ENCODE results near the gene ZDHHC20. TPM values are rescaled to one million over a fixed set of nuclear protein-coding genes. Genes with fewer than 3 reads are reported as not detected.

ZDHHC20 gene
- total and polyA plus RNA-seq, 5 donors: 9.8 to 30.1 (median 25.1) TPM

DNA sequence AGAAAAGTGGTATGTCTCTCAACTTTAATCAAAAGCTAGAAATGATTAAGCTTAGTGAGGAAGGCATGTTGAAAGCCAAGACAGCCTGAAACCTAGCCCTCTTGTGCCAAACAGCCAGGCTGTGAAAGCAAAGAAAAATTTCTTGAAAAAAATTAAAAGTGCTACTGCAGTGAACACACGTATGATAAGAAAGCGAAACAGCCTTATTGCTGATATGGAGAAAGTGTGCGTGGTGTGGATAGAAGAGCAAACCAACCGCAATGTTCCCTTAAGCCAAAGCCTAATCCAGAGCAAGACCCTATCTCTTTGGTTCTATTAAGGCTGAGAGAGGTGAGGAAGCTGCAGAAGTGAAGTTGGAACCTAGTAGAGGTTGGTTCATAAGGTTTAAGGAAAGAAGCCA is 96.4 kb downstream of the ZDHHC20 start:
- WGBS: 86% methylated on average over 4 of the region's 4 CpGs
- Histone ChIP-seq H3K4me3 (ENCODE audit: low read length) (no peak overlapping the region), H3K27ac (ENCODE audit: low read length) (no peak overlapping the region), H3K9me3 (ENCODE audit: control insufficient read depth, low read length) (no peaks in the 10 kb centered on the region), H3K27me3 (ENCODE audit: control insufficient read depth, insufficient read depth) (no peaks in the 10 kb centered on the region), H3K4me1 (ENCODE audit: control insufficient read depth, insufficient read depth, low read length) (no peaks in the 10 kb centered on the region)
- DNase-seq (no peak), ATAC-seq (no peak)
- intact Hi-C loops (cut with DNase I): no loop called here

- H3K27me3 ChIP-seq (ENCODE audit: control insufficient read depth, insufficient read depth): no peaks in the 10 kb centered on the region
- no peak for ATAC-seq
- DNase-seq: no peak
Measured at GRCh38 chr13:21361706-21362105, 97.4 kb downstream of the ZDHHC20 start.

DNA sequence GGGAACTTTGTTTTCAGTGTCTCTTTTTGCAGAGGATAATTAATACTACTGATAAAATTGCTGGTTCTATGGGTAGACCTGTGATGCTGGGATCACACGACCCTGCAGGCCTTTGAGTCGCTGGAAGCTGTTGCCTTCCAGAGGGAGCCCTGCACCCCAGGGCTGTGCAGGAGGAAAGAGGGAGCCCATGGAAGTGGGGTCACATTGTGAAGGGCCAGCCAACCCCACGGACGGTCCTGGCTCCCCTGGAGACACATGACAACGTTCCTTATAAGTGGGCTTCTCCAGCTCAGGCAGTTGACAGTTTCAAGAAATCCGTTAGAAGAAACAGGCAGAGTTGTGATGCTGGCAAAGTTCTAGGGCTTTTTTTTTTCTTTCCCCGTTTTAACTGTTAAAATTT is 98.0 kb downstream of the ZDHHC20 start:
- WGBS: 80% methylated on average over 7 of the region's 7 CpGs
- no peak for ATAC-seq

More at GRCh38 chr13:21361706-21362105, 97.4 kb downstream of the ZDHHC20 start:
- intact Hi-C loops (cut with DNase I): no loop called here
- Histone ChIP-seq H3K4me3 (ENCODE audit: low read length) (no peak overlapping the region), H3K27ac (ENCODE audit: low read length) (no peak overlapping the region), H3K4me1 (ENCODE audit: control insufficient read depth, insufficient read depth, low read length) (no peaks in the 10 kb centered on the region), H3K9me3 (ENCODE audit: control insufficient read depth, low read length) (no peaks in the 10 kb centered on the region)
- WGBS: 85% methylated on average over 3 of the region's 3 CpGs

GRCh38 chr13:21360463-21360862 is 98.6 kb downstream of the ZDHHC20 start:
- Histone ChIP-seq H3K27me3 (ENCODE audit: control insufficient read depth, insufficient read depth) (no peaks in the 10 kb centered on the region), H3K4me1 (ENCODE audit: control insufficient read depth, insufficient read depth, low read length) (no peaks in the 10 kb centered on the region), H3K27ac (ENCODE audit: low read length) (no peak overlapping the region), H3K4me3 (ENCODE audit: low read length) (no peak overlapping the region), H3K9me3 (ENCODE audit: control insufficient read depth, low read length) (no peaks in the 10 kb centered on the region)
- DNase-seq (no peak), ATAC-seq (no peak)
- intact Hi-C loops (cut with DNase I): no loop called here
- WGBS: 95% methylated on average over 4 of the region's 4 CpGs

More for the DNA sequence above, 98.0 kb downstream of the ZDHHC20 start:
- no peak for DNase-seq
- Histone ChIP-seq H3K9me3 (ENCODE audit: control insufficient read depth, low read length) (no peaks in the 10 kb centered on the region), H3K27ac (ENCODE audit: low read length) (no peak overlapping the region), H3K4me3 (ENCODE audit: low read length) (no peak overlapping the region), H3K4me1 (ENCODE audit: control insufficient read depth, insufficient read depth, low read length) (no peaks in the 10 kb centered on the region), H3K27me3 (ENCODE audit: control insufficient read depth, insufficient read depth) (no peaks in the 10 kb centered on the region)
- intact Hi-C loops (cut with DNase I): no loop called here

DNA sequence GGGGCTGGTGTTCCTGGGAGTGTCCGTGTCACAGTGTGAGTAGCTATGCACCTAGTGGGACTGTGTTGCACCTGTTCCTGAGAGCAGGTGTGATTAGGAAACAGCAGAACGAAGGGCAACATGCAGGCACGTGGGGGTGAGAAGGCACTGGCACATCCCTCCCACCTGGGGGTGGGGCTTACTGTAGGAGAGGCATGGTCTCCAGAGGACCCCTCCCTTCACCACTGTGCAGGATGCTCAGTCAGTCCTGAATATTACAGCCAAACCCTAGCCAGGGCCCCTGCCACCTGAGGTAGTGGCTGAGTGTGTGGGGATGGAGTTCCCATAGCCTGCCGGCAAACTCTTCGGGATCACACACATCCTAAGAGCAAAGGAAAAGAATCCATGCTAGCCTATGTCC is 99.2 kb downstream of the ZDHHC20 start:
- Histone ChIP-seq H3K9me3 (ENCODE audit: control insufficient read depth, low read length) (no peaks in the 10 kb centered on the region), H3K27ac (ENCODE audit: low read length) (no peak overlapping the region), H3K4me1 (ENCODE audit: control insufficient read depth, insufficient read depth, low read length) (no peaks in the 10 kb centered on the region), H3K27me3 (ENCODE audit: control insufficient read depth, insufficient read depth) (no peaks in the 10 kb centered on the region), H3K4me3 (ENCODE audit: low read length) (no peak overlapping the region)
- intact Hi-C loops (cut with DNase I): no loop called here
- ATAC-seq (no peak), DNase-seq (no peak)
- WGBS: 78% methylated on average over 5 of the region's 5 CpGs

- Histone ChIP-seq H3K27me3 (ENCODE audit: control insufficient read depth, insufficient read depth) (no peaks in the 10 kb centered on the region), H3K4me3 (ENCODE audit: low read length) (no peak overlapping the region), H3K27ac (ENCODE audit: low read length) (no peak overlapping the region), H3K4me1 (ENCODE audit: control insufficient read depth, insufficient read depth, low read length) (no peaks in the 10 kb centered on the region), H3K9me3 (ENCODE audit: control insufficient read depth, low read length) (no peaks in the 10 kb centered on the region)
- no peak for ATAC-seq
- WGBS: 88% methylated on average over 3 of the region's 3 CpGs
- intact Hi-C loops (cut with DNase I): no loop called here
- DNase-seq: no peak
Measured at GRCh38 chr13:21355304-21355703, 103.8 kb downstream of the ZDHHC20 start.

DNA sequence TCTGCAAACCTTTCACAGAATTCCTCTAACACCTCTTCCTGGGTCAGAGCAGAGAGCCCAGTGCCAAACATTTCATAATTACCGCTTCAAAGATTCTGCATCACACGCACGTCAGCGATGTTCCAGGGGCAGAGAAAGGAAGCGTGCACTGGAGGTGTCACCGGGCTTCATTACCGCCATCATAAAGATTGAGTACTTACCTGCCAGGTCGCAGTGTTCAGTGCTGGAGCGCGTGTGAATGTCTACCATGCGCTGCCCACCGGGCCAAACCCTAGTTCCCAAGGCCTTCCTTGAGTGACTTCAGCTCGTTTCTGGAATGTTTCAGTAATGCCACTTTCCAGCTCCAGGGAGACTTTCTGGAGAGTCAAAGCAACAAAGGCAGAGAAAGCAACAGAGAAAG is 104.4 kb downstream of the ZDHHC20 start:
- peak in 1 of 3 donors; percentile 0 for DNase-seq
- H3K4me3 ChIP-seq (ENCODE audit: low read length): no peak overlapping the region
- H3K27ac ChIP-seq (ENCODE audit: low read length): no peak overlapping the region
- ATAC-seq: no peak
- intact Hi-C loops (cut with DNase I): no loop called here
- H3K27me3 ChIP-seq (ENCODE audit: control insufficient read depth, insufficient read depth): no peaks in the 10 kb centered on the region
- no peaks in the 10 kb centered on the region for H3K9me3 ChIP-seq (ENCODE audit: control insufficient read depth, low read length)
- no peaks in the 10 kb centered on the region for H3K4me1 ChIP-seq (ENCODE audit: control insufficient read depth, insufficient read depth, low read length)
- WGBS: 93% methylated on average over 13 of the region's 13 CpGs

- ATAC-seq: no peak
Measured at GRCh38 chr13:21348488-21349120, 110.5 kb downstream of the ZDHHC20 start.

GRCh38 chr13:21347753-21348318 is 111.3 kb downstream of the ZDHHC20 start:
- Histone ChIP-seq H3K27ac (ENCODE audit: low read length) (no peak overlapping the region), H3K4me3 (ENCODE audit: low read length) (no peak overlapping the region), H3K27me3 (ENCODE audit: control insufficient read depth, insufficient read depth) (no peaks in the 10 kb centered on the region), H3K4me1 (ENCODE audit: control insufficient read depth, insufficient read depth, low read length) (peaks cover 2% of the 10 kb centered on the region), H3K9me3 (ENCODE audit: control insufficient read depth, low read length) (no peaks in the 10 kb centered on the region)
- 84% methylated on average over 10 of the region's 10 CpGs for WGBS
- no peak for ATAC-seq
- intact Hi-C loops (cut with DNase I): no loop called here
- DNase-seq: no peak

More at GRCh38 chr13:21348488-21349120, 110.5 kb downstream of the ZDHHC20 start:
- DNase-seq: no peak
- no peaks in the 10 kb centered on the region for H3K27me3 ChIP-seq (ENCODE audit: control insufficient read depth, insufficient read depth)
- no peak overlapping the region for H3K27ac ChIP-seq (ENCODE audit: low read length)
- 56% methylated on average over 6 of the region's 6 CpGs for WGBS
- H3K4me1 ChIP-seq (ENCODE audit: control insufficient read depth, insufficient read depth, low read length): peaks cover 2% of the 10 kb centered on the region
- intact Hi-C loops (cut with DNase I): no loop called here
- no peaks in the 10 kb centered on the region for H3K9me3 ChIP-seq (ENCODE audit: control insufficient read depth, low read length)
- no peak overlapping the region for H3K4me3 ChIP-seq (ENCODE audit: low read length)

GRCh38 chr13:21344662-21345176 is 114.4 kb downstream of the ZDHHC20 start:
- no peaks in the 10 kb centered on the region for H3K27me3 ChIP-seq (ENCODE audit: control insufficient read depth, insufficient read depth)
- no peaks in the 10 kb centered on the region for H3K9me3 ChIP-seq (ENCODE audit: control insufficient read depth, low read length)
- H3K4me3 ChIP-seq (ENCODE audit: low read length): no peak overlapping the region
- intact Hi-C loops (cut with DNase I): no loop called here
- DNase-seq: peak in 1 of 3 donors; percentile 16
- H3K27ac ChIP-seq (ENCODE audit: low read length): no peak overlapping the region
- 46% methylated on average over 9 of the region's 9 CpGs for WGBS
- ATAC-seq: peak; percentile 7 to 38
- H3K4me1 ChIP-seq (ENCODE audit: control insufficient read depth, insufficient read depth, low read length): peaks cover 2% of the 10 kb centered on the region

GRCh38 chr13:21343659-21344058 is 115.4 kb downstream of the ZDHHC20 start:
- ATAC-seq (no peak), DNase-seq (peak in 1 of 3 donors; percentile 10)
- no peak overlapping the region for H3K4me3 ChIP-seq (ENCODE audit: low read length)
- 93% methylated on average over 4 of the region's 4 CpGs for whole genome bisulfite sequencing
- peaks cover 2% of the 10 kb centered on the region for H3K4me1 ChIP-seq (ENCODE audit: control insufficient read depth, insufficient read depth, low read length)
- no peaks in the 10 kb centered on the region for H3K27me3 ChIP-seq (ENCODE audit: control insufficient read depth, insufficient read depth)
- H3K27ac ChIP-seq (ENCODE audit: low read length): no peak overlapping the region
- intact Hi-C loops (cut with DNase I): no loop called here
- no peaks in the 10 kb centered on the region for H3K9me3 ChIP-seq (ENCODE audit: control insufficient read depth, low read length)

Data from right cardiac atrium (tissue), 5 donors.